OCI-LY1 (cell line): ENCODE results near the gene KCNH1.

Experiments
- H2AFZ ChIP-seq: fragments of 200-600 bp; sonication (generic), shearing (Covaris generic); 2 replicates; pipeline ENCODE4 v1.6.0; 2014; ENCODE audit warnings: antibody characterized with exemption, mild to moderate bottlenecking, low read length
- H3F3A ChIP-seq: fragments of 200-600 bp; sonication (generic), shearing (Covaris generic); 2 replicates; pipeline ENCODE4 v1.6.0; 2014; ENCODE audit warnings: mild to moderate bottlenecking, antibody characterized with exemption, low read length, moderate library complexity; ENCODE audit not compliant: insufficient read depth
- H3K27ac ChIP-seq: fragments of 200-600 bp; sonication (generic); 2 replicates; pipeline ENCODE4 v1.5.1; 2014; ENCODE audit warnings: low read length, mixed run types, mild to moderate bottlenecking, low read depth; ENCODE audit not compliant: poor library complexity, severe bottlenecking
- H3K27me3 ChIP-seq: fragments of 200-600 bp; sonication (generic); 2 replicates; pipeline ENCODE4 v1.6.0; 2014; ENCODE audit warnings: antibody characterized with exemption, mild to moderate bottlenecking, low read length, moderate library complexity; ENCODE audit not compliant: insufficient read depth
- H3K36me3 ChIP-seq: fragments of 200-600 bp; sonication (generic); 2 replicates; pipeline ENCODE4 v1.6.1; 2014; ENCODE audit warnings: mild to moderate bottlenecking, antibody characterized with exemption, low read length, moderate library complexity, mixed read lengths; ENCODE audit not compliant: insufficient read depth
- H3K4me1 ChIP-seq: fragments of 200-600 bp; sonication (generic); 2 replicates; pipeline ENCODE4 v1.5.1; 2014; ENCODE audit warnings: mild to moderate bottlenecking, low read length, moderate library complexity; ENCODE audit not compliant: insufficient read depth, severe bottlenecking
- H3K4me2 ChIP-seq: fragments of 200-600 bp; sonication (generic), shearing (Covaris generic); 2 replicates; pipeline ENCODE4 v1.6.1; 2014; ENCODE audit warnings: low read length
- H3K4me3 ChIP-seq: fragments of 200-600 bp; sonication (generic); 2 replicates; pipeline ENCODE4 v1.5.1; 2014; ENCODE audit warnings: low read length, low read depth, mild to moderate bottlenecking, mixed read lengths; ENCODE audit not compliant: poor library complexity, severe bottlenecking
- H3K79me2 ChIP-seq: fragments of 200-600 bp; shearing (Covaris generic); 2 replicates; pipeline ENCODE4 v1.6.1; 2016; ENCODE audit warnings: mixed run types, low read length, mixed read lengths; ENCODE audit not compliant: insufficient read depth
- H3K9ac ChIP-seq: fragments of 200-600 bp; sonication (generic), shearing (Covaris generic); 2 replicates; pipeline ENCODE4 v1.6.1; 2014; ENCODE audit warnings: mild to moderate bottlenecking, low read length, mixed read lengths
- H3K9me2 ChIP-seq: fragments of 200-600 bp; sonication (generic), shearing (Covaris generic); 2 replicates; pipeline ENCODE4 v1.6.1; 2014; ENCODE audit warnings: low read depth, mild to moderate bottlenecking, low read length, mixed read lengths
- H3K9me3 ChIP-seq: fragments of 200-600 bp; shearing (Covaris generic); 2 replicates; pipeline ENCODE4 v1.6.1; 2014; ENCODE audit warnings: low read length, mixed read lengths
- H4K20me1 ChIP-seq: fragments of 200-600 bp; sonication (generic), shearing (Covaris generic); 2 replicates; pipeline ENCODE4 v1.6.0; 2016; ENCODE audit warnings: mild to moderate bottlenecking, low read length; ENCODE audit not compliant: insufficient read depth
- CTCF ChIP-seq: fragments of 200-600 bp; sonication (generic), shearing (Covaris generic); IDR thresholded peaks from 2 replicates; pipeline ENCODE4 v1.5.1; 2017; ENCODE audit warnings: mild to moderate bottlenecking, antibody characterized with exemption, low read length, moderate library complexity, mixed read lengths
- EZH2 ChIP-seq: fragments of 200-600 bp; sonication (generic), shearing (Covaris generic); IDR thresholded peaks from 2 replicates; pipeline ENCODE4 v1.8.0; 2017; ENCODE audit warnings: borderline replicate concordance, mixed run types, mild to moderate bottlenecking, antibody characterized with exemption, low read length, moderate library complexity, mixed read lengths

Gene KCNH1

GRCh38 chr1:210698661-210699060 lies 435.3 kb downstream of the KCNH1 start:
- TF ChIP-seq CTCF (no peak), EZH2 (no peak)
- H3K27me3 ChIP-seq = no peaks in the 10 kb centered on the region
- H3K79me2 ChIP-seq = no peaks in the 10 kb centered on the region
- H3K36me3 ChIP-seq = no peaks in the 10 kb centered on the region
- H3K9me3 ChIP-seq = no peaks in the 10 kb centered on the region
- no peaks in the 10 kb centered on the region for H3F3A ChIP-seq
- H4K20me1 ChIP-seq = no peaks in the 10 kb centered on the region
- H3K4me2 ChIP-seq = no peak overlapping the region
- no peaks in the 10 kb centered on the region for H3K9me2 ChIP-seq
- H3K9ac ChIP-seq = no peak overlapping the region
- no peak overlapping the region for H3K4me3 ChIP-seq
- H2AFZ ChIP-seq = no peak overlapping the region
- no peaks in the 10 kb centered on the region for H3K4me1 ChIP-seq
- no peak overlapping the region for H3K27ac ChIP-seq

GRCh38 chr1:210697185-210697584 lies 436.8 kb downstream of the KCNH1 start:
- Histone ChIP-seq H3K4me3 (no peak overlapping the region), H2AFZ (no peak overlapping the region), H3F3A (no peaks in the 10 kb centered on the region), H3K27ac (no peak overlapping the region), H3K4me1 (no peaks in the 10 kb centered on the region), H3K4me2 (no peak overlapping the region), H3K9me2 (no peaks in the 10 kb centered on the region), H3K79me2 (no peaks in the 10 kb centered on the region), H3K9me3 (no peaks in the 10 kb centered on the region), H3K36me3 (no peaks in the 10 kb centered on the region), H3K9ac (no peak overlapping the region), H4K20me1 (no peaks in the 10 kb centered on the region), H3K27me3 (no peaks in the 10 kb centered on the region)
- TF ChIP-seq CTCF = no peak
- TF ChIP-seq EZH2 = no peak

DNA sequence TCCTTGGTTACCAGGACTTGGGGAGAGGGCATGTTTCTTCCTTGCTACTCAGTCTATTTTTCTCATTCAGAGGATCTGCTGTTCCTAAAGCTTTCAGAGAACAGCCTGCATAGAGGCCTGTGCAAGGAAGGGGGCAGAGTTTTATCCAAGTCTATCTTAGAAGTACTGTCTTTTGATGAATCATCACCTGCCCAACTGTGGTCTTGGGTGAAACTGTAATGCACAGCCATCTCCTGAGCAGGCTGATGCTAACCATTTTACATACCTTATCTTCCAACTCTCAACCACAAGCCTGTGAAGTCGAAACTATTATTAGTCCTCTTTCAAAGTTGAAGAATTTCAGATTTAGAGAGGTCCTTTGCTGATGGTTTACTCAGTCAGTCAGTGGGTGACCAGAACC lies 437.2 kb downstream of the KCNH1 start:
- H3K4me3 ChIP-seq = no peak overlapping the region
- no peaks in the 10 kb centered on the region for H3K79me2 ChIP-seq
- H3K9me2 ChIP-seq = no peaks in the 10 kb centered on the region
- no peaks in the 10 kb centered on the region for H4K20me1 ChIP-seq
- H3K9ac ChIP-seq = no peak overlapping the region
- H3K4me2 ChIP-seq = no peak overlapping the region
- no peak overlapping the region for H2AFZ ChIP-seq
- H3K36me3 ChIP-seq = no peaks in the 10 kb centered on the region
- H3K27ac ChIP-seq = no peak overlapping the region
- H3K27me3 ChIP-seq = no peaks in the 10 kb centered on the region
- TF ChIP-seq EZH2 = no peak
- no peak for TF ChIP-seq CTCF
- H3F3A ChIP-seq = no peaks in the 10 kb centered on the region
- no peaks in the 10 kb centered on the region for H3K9me3 ChIP-seq
- H3K4me1 ChIP-seq = no peaks in the 10 kb centered on the region
